Keratinocyte (primary cell): ENCODE measurements around the gene C11orf68.

ENCODE experiments used
- EZH2 ChIP-seq: IDR thresholded peaks from one replicate; pipeline ENCODE4 v1.6.1; 2012; ENCODE audit warnings: inconsistent platforms, mild to moderate bottlenecking, low read length, moderate library complexity
- TF ChIP-seq, protein P1 (sequence below), 3 experiments: IDR thresholded peaks in 1 of 3; conservative IDR thresholded peaks in 1 of 3; optimal IDR thresholded peaks in 1 of 3; 2 replicates in 2 of 3; 3 replicates in 1 of 3; pipeline versions ENCODE3 to v1.5.1; 2011; ENCODE audit warnings: low read length in 3 of 3, mild to moderate bottlenecking in 3 of 3, moderate library complexity in 2 of 3, control low read depth in 1 of 3, inconsistent platforms in 1 of 3; ENCODE audit not compliant: insufficient read depth in 2 of 3; ENCODE audit errors: extremely low read depth in 1 of 3

DNA sequence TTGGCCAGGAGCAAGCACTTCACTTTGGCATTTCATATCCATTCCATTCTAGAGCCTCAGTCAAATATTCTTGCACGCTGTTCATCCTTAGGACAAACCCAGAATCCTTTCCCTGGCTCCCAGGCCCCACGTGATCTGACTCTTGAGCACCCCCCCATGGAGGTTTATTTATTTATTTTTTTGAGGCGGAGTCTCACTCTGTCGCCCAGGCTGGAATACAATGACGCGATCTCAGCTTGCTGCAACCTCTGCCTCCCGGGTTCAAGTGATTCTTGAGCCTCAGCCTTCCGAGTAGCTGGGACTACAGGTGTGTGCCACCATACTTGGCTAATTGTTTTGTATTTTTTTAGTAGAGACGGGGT, 13.7 kb upstream of the C11orf68 start:
- TF ChIP-seq EZH2, result no peak
- TF ChIP-seq, protein P1, sequence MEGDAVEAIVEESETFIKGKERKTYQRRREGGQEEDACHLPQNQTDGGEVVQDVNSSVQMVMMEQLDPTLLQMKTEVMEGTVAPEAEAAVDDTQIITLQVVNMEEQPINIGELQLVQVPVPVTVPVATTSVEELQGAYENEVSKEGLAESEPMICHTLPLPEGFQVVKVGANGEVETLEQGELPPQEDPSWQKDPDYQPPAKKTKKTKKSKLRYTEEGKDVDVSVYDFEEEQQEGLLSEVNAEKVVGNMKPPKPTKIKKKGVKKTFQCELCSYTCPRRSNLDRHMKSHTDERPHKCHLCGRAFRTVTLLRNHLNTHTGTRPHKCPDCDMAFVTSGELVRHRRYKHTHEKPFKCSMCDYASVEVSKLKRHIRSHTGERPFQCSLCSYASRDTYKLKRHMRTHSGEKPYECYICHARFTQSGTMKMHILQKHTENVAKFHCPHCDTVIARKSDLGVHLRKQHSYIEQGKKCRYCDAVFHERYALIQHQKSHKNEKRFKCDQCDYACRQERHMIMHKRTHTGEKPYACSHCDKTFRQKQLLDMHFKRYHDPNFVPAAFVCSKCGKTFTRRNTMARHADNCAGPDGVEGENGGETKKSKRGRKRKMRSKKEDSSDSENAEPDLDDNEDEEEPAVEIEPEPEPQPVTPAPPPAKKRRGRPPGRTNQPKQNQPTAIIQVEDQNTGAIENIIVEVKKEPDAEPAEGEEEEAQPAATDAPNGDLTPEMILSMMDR (optimal IDR thresholded peaks at IDR 0.05 in 1 of 3, IDR thresholded peaks at IDR 0.05 in 1 of 3, conservative IDR thresholded peaks at IDR 0.05 in 1 of 3; ENCODE audit: extremely low read depth in 1 of 3, insufficient read depth in 2 of 3, low read length in 3 of 3), result no peak
